Mucosa of rectum (tissue), 2 donors: ENCODE data around the gene TNFRSF19.
"Not testable (repeated sequence)": the region's sequence is repeated elsewhere in the genome, so short reads cannot be mapped to it uniquely, and the experiment has no call there.

Experiments
- H3K27ac ChIP-seq, 2 donors: one replicate each; pipeline ENCODE4 v1.7.0; 2013; ENCODE audit warnings: inconsistent platforms in 2 of 2, low read depth in 2 of 2, low read length in 2 of 2
- H3K27me3 ChIP-seq, 2 donors: one replicate each; pipeline ENCODE4 v1.7.0; 2013; ENCODE audit warnings: low read length in 2 of 2; ENCODE audit not compliant: control insufficient read depth in 2 of 2, insufficient read depth in 2 of 2
- H3K36me3 ChIP-seq, 2 donors: one replicate each; pipeline ENCODE4 v1.7.0; 2013; ENCODE audit warnings: low read length in 2 of 2; ENCODE audit not compliant: control insufficient read depth in 2 of 2, insufficient read depth in 2 of 2
- H3K4me1 ChIP-seq, 2 donors: one replicate each; pipeline ENCODE4 v1.7.0; 2013; ENCODE audit warnings: low read length in 2 of 2, mild to moderate bottlenecking in 1 of 2; ENCODE audit not compliant: control insufficient read depth in 2 of 2, insufficient read depth in 2 of 2
- H3K4me3 ChIP-seq, 2 donors: one replicate each; pipeline ENCODE4 v1.7.0; 2013; ENCODE audit warnings: low read length in 2 of 2
- H3K9ac ChIP-seq, 2 donors: one replicate each; pipeline ENCODE4 v1.7.0; 2013; ENCODE audit warnings: low read length in 2 of 2, low read depth in 1 of 2, mild to moderate bottlenecking in 1 of 2
- H3K9me3 ChIP-seq, 2 donors: one replicate each; pipeline ENCODE4 v1.7.0; 2013; ENCODE audit warnings: low read length in 2 of 2; ENCODE audit not compliant: control insufficient read depth in 2 of 2
- donor health status: healthy.
- donor health status: Normal muscosa, but diverticular disease.

The TNFRSF19 gene

DNA sequence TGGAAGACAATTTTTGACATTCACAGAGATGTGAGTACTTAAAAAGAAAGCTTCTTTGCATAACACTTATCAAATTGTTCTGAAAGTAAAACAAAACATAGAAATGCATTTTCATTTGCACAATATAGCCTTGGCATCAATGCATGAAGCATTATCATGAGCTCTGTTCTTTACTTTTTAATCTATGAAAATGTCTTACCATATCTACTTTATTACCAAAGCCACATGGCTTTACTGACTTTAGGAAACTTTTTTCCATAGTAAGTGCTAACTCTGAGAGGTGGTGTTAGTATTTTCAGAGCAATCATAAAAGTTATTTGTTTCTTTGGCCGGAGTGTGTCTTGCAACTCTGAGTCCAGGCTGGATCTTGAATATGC is 10.5 kb downstream of the TNFRSF19 start:
- Histone ChIP-seq H3K27ac (no peak overlapping the region), H3K9ac (no peak overlapping the region), H3K9me3 (no peaks in the 10 kb centered on the region), H3K36me3 (no peaks in the 10 kb centered on the region), H3K27me3 (peaks cover 6 to 16% of the 10 kb centered on the region in 2 donors), H3K4me1 (peaks cover 2 to 9% of the 10 kb centered on the region in 2 donors), H3K4me3 (no peak overlapping the region)

DNA sequence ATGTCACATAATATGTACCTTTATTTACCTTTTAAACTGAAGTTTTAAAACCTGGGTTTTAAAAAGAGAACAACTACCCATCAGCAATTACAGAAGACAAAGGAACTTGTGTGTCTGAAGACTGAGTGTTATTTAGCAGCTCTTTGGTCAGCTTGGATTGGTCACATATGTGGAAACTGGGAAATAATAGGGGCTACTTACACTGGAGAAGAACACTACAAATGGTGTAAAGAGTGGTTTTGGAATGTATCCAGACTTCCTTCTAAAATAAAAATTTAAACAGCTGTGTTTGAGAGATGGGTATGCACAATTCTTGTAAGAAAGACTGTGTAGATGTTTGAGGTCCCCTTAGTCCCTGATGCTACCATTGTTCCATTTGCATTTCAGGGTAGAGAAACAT is 13.3 kb downstream of the TNFRSF19 start:
- Histone ChIP-seq H3K9me3 (no peaks in the 10 kb centered on the region), H3K4me1 (peaks cover 2 to 8% of the 10 kb centered on the region in 2 donors), H3K9ac (no peak overlapping the region), H3K4me3 (no peak overlapping the region), H3K36me3 (no peaks in the 10 kb centered on the region), H3K27ac (no peak overlapping the region), H3K27me3 (peaks cover 11 to 16% of the 10 kb centered on the region in 2 donors)

DNA sequence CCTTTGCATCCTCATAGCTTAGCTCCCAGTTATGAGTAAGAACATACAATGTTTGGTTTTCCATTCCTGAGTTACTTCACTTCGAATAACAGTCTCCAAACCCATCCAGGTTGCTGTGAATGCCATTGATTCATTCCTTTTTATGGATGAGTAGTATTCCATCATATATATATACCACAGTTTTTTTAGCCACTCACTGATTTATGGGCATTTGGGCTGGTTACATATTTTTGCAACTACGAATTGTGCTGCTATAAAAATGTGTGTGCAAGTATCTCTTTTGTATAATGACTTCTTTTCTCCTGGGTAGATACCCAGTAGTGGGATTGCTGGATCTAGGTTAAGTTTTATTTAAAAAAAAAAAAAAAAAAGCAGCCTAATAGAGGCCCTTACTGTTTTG is 14.1 kb downstream of the TNFRSF19 start:
- Histone ChIP-seq H3K36me3 (no peaks in the 10 kb centered on the region), H3K27me3 (peaks cover 11 to 13% of the 10 kb centered on the region in 2 donors), H3K9ac (no peak overlapping the region), H3K4me3 (no peak overlapping the region), H3K4me1 (peaks cover 0 to 2% of the 10 kb centered on the region in 2 donors), H3K9me3 (no peaks in the 10 kb centered on the region), H3K27ac (no peak overlapping the region)

DNA sequence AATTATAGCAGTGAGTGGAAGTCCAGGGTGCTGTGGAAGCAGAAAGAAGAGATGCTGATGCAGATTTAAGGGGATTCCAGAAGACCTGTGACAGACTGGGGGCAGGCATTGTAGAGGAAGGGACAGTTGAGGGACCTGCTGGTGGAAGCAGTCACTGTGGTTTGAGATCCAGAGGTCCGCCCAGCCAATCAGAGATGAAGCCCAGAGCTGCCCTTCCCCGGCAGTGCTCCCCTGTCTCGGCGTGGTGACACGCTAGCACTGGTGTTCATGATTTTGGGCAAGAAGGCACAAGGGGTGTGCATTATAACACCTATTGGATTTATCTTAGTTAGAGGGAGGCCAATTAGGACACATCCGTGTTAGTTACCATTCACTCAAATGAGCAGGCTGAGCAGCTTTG is 16.1 kb downstream of the TNFRSF19 start:
- H3K4me1 ChIP-seq, result no peaks in the 10 kb centered on the region
- H3K4me3 ChIP-seq, result no peak overlapping the region
- peaks cover 0 to 6% of the 10 kb centered on the region in 2 donors for H3K27me3 ChIP-seq
- H3K27ac ChIP-seq, result no peak overlapping the region
- no peaks in the 10 kb centered on the region for H3K9me3 ChIP-seq
- H3K36me3 ChIP-seq, result no peaks in the 10 kb centered on the region
- H3K9ac ChIP-seq, result no peak overlapping the region

DNA sequence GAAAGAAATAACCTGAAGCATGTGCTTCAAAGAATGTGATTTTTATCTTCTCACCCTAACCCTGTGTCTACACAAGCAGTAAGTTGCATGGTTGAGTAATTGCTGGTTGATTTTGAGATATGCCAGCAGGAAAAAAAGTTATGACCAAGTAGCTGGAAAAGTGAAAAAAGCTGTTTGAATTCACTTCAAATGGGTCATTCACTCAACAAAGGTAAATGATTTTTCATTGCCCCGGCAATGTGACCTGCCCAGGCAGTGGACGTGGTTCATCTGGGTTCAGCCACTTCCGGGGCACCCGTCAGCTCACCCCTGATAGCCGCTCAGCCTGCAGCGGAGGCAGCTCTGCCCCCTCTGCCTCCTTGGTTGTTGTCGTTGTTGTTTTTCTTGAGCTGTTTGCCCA is 18.5 kb downstream of the TNFRSF19 start:
- Histone ChIP-seq H3K4me1 (no peaks in the 10 kb centered on the region), H3K9ac (no peak overlapping the region), H3K27ac (no peak overlapping the region), H3K27me3 (peaks cover 0 to 5% of the 10 kb centered on the region in 2 donors), H3K9me3 (no peaks in the 10 kb centered on the region), H3K4me3 (no peak overlapping the region), H3K36me3 (no peaks in the 10 kb centered on the region)

DNA sequence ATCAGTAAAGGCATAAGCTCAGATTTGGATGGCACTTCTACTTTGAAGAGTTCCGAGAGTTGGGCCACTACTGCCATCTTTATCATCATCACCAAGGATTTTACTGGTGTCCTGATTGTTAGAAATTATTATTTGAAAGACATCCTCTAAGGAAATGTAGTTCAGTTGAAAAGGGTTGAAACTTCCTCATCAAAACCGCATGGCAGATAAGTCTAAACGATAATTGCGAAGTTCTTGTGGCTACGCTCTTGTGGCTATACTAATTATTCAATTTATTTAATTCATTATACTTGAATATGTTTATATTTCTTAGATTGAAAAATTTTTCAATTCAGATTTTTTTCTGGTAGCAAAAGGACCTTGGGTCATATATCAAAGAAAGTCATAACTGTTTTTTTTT is 22.4 kb downstream of the TNFRSF19 start:
- H3K9ac ChIP-seq, result no peak overlapping the region
- H3K36me3 ChIP-seq, result no peaks in the 10 kb centered on the region
- H3K27me3 ChIP-seq, result peaks cover 0 to 3% of the 10 kb centered on the region in 2 donors
- no peaks in the 10 kb centered on the region for H3K4me1 ChIP-seq
- no peak overlapping the region for H3K4me3 ChIP-seq
- H3K9me3 ChIP-seq, result no peaks in the 10 kb centered on the region
- no peak overlapping the region for H3K27ac ChIP-seq

DNA sequence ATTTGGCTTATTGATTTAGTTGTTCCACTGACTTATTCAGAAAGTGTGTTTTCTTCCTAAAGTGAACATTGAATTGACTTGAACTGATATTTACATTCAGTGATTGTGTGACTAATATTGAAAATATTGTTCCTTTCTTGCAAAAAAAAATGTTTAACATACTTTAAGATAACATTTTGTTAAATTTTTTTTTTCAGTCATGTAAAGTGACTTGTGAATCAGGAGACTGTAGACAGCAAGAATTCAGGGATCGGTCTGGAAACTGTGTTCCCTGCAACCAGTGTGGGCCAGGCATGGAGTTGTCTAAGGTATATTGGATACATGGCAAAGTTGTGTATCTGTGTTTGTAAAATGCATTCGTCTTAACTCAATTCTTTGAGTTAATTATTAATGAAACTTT is 22.9 kb downstream of the TNFRSF19 start:
- Histone ChIP-seq H3K9ac (no peak overlapping the region), H3K4me1 (no peaks in the 10 kb centered on the region), H3K36me3 (no peaks in the 10 kb centered on the region), H3K9me3 (no peaks in the 10 kb centered on the region), H3K27ac (no peak overlapping the region), H3K4me3 (no peak overlapping the region), H3K27me3 (peaks cover 0 to 1% of the 10 kb centered on the region in 2 donors)

DNA sequence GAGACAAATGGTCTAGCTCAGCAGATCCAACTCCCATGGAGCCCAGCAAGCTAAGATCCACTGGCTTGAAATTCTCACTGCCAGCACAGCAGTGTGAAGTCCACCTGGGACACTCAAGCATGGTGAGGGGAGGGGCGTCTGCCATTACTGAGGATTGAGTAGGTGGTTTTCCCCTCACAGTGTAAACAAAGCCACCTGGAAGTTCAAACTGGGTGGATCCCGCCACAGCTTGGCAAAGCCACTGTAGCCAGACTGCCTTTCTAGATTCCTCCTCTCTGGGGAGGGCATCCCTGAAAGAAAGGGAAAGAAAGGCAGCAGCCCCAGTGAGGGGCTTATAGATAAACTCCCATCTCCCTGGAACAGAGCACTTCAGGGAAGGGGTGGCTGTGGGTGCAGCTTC is 24.1 kb downstream of the TNFRSF19 start:
- not testable (repeated sequence) for H3K9me3 ChIP-seq, H3K4me3 ChIP-seq, H3K4me1 ChIP-seq, H3K36me3 ChIP-seq, H3K27ac ChIP-seq, H3K9ac ChIP-seq, H3K27me3 ChIP-seq

DNA sequence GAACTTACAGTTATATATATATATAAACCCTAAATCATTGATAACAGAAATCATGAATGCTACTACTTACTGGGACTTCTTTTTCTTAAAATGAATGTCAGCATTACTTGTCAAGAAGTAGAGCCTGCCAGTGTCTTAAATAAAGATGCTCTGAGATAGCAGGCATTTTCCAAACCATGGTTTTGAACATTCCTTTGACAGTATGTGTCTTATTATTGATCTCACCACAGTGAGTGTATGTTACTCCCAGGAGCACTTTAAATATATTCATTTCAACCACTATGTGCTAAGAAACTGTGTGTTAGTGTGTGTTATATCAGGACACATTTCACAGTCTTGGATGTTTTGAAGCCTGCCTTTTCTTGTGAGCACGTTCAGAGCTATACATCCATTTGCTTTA is 28.2 kb downstream of the TNFRSF19 start:
- H3K9me3 ChIP-seq, result no peaks in the 10 kb centered on the region
- no peak overlapping the region for H3K9ac ChIP-seq
- H3K4me1 ChIP-seq, result no peaks in the 10 kb centered on the region
- no peak overlapping the region for H3K4me3 ChIP-seq
- no peak overlapping the region for H3K27ac ChIP-seq
- no peaks in the 10 kb centered on the region for H3K27me3 ChIP-seq
- H3K36me3 ChIP-seq, result no peaks in the 10 kb centered on the region

DNA sequence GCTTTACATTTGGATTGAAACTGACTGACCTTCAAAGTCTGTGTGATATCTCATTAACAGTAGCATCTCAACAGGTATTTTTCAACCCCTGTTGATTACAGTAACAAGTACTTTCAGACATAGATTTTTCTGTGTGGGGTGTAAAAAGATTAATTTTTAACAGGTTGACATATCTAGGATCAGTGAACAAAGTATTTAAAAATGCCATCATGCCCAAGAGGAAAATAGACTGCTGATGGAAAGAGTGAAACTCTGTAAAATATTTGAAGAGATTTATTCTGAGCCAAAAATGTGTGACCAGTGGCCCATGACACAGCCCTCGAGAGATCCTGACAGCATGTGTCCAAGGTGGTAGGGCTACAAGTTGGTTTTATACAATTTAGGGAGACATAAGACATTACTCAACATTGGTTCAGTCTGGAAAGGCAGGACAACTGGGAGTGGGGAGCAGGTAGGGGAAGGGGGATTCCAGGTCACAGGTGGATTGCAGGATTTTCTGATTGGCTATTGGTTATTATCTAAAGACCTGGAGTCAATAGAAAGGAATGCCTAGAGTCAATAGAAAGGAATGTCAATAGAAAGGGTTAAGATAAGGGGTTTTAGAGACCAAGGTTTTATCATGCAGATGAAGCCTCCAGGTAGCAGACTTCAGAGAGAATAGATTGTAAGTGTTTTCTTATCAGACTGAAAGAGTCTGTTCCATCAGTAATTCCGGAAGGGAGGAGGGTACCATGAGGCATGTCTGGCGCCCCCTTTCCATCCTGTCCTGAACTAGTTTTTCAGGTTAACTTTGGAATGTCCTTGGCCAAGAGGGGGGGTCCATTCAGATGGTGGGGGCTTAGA is 29.1 kb downstream of the TNFRSF19 start:
- Histone ChIP-seq H3K36me3 (no peaks in the 10 kb centered on the region), H3K9me3 (no peaks in the 10 kb centered on the region), H3K9ac (no peak overlapping the region), H3K27me3 (no peaks in the 10 kb centered on the region), H3K4me3 (no peak overlapping the region), H3K4me1 (no peaks in the 10 kb centered on the region), H3K27ac (no peak overlapping the region)
